CD4-positive, alpha-beta T cell treated with Interleukin-4 for 1 hour (primary cell): ENCODE results near the gene ZNF217.
A peak's percentile ranks its signal among the peaks of the same experiment; 100 is the strongest.
"Not testable (repeated sequence)": the region's sequence is repeated elsewhere in the genome, so short reads cannot be mapped to it uniquely, and the experiment has no call there.

Experiments used
- DNase-seq, 2 donors: peaks; one replicate each; pipeline ENCODE4 v3.0.0-alpha.2; 2020 to 2022

Gene ZNF217

GRCh38 chr20:53562104-53562764 lies 31.4 kb downstream of the ZNF217 start:
- DNase-seq, result not testable (repeated sequence)

GRCh38 chr20:53561505-53561904 lies 32.1 kb downstream of the ZNF217 start:
- DNase-seq, result no peak

GRCh38 chr20:53559816-53560215 lies 33.8 kb downstream of the ZNF217 start:
- DNase-seq, result no peak

GRCh38 chr20:53557130-53557529 lies 36.5 kb downstream of the ZNF217 start:
- DNase-seq, result no peak

GRCh38 chr20:53556267-53556897 lies 37.3 kb downstream of the ZNF217 start:
- no peak for DNase-seq

- DNase-seq, result no peak
Measured at GRCh38 chr20:53555816-53556215, 37.8 kb downstream of the ZNF217 start.

GRCh38 chr20:53555081-53555480 lies 38.6 kb downstream of the ZNF217 start:
- no peak for DNase-seq

- DNase-seq, result not testable (repeated sequence)
Measured at GRCh38 chr20:53552572-53552893, 41.1 kb downstream of the ZNF217 start.

GRCh38 chr20:53551719-53552571 lies 41.7 kb downstream of the ZNF217 start:
- DNase-seq, result not testable (repeated sequence)

- DNase-seq, result no peak
Measured at GRCh38 chr20:53550280-53551187, 43.1 kb downstream of the ZNF217 start.

- DNase-seq, result peak; percentile 20 to 50
Measured at GRCh38 chr20:53547664-53548239, 45.9 kb downstream of the ZNF217 start.

- no peak for DNase-seq
Measured at GRCh38 chr20:53539516-53539915, 54.1 kb downstream of the ZNF217 start.

- DNase-seq, result not testable (repeated sequence)
Measured at GRCh38 chr20:53536382-53536781, 57.3 kb downstream of the ZNF217 start.

- DNase-seq, result no peak
Measured at GRCh38 chr20:53535878-53536277, 57.8 kb downstream of the ZNF217 start.

- no peak for DNase-seq
Measured at GRCh38 chr20:53534037-53534436, 59.6 kb downstream of the ZNF217 start.

- no peak for DNase-seq
Measured at GRCh38 chr20:53533500-53533899, 60.1 kb downstream of the ZNF217 start.

- DNase-seq, result not testable (repeated sequence)
Measured at GRCh38 chr20:53532654-53533312, 60.9 kb downstream of the ZNF217 start.

- no peak for DNase-seq
Measured at GRCh38 chr20:53530440-53530839, 63.2 kb downstream of the ZNF217 start.

- no peak for DNase-seq
Measured at GRCh38 chr20:53529658-53530057, 64.0 kb downstream of the ZNF217 start.

- DNase-seq, result no peak
Measured at GRCh38 chr20:53527196-53527595, 66.4 kb downstream of the ZNF217 start.

GRCh38 chr20:53524589-53525312 lies 68.9 kb downstream of the ZNF217 start:
- no peak for DNase-seq
